HepG2 (cell line): ENCODE results near the gene MTA3. TPM values are rescaled to one million over a fixed set of nuclear protein-coding genes. Genes with fewer than 3 reads are reported as not detected.

Experiments used
- ATM ChIP-seq: fragments of 450-650 bp; IDR thresholded peaks from 2 replicates; pipeline ENCODE4 v1.7.1; 2017; ENCODE audit warnings: mild to moderate bottlenecking, borderline replicate concordance
- CENPX ChIP-seq: sonication (generic); formaldehyde crosslinking; IDR thresholded peaks from 2 replicates; pipeline ENCODE4 v1.9.0; 2021; ENCODE audit warnings: mild to moderate bottlenecking, missing genetic modification reagents, moderate library complexity
- HNF4A ChIP-seq: sonication (generic); formaldehyde crosslinking; IDR thresholded peaks from 2 replicates; pipeline ENCODE4 v1.4.0; 2020; ENCODE audit warnings: missing genetic modification reagents
- HOXA3 ChIP-seq: sonication (generic); formaldehyde crosslinking; IDR thresholded peaks from 2 replicates; pipeline ENCODE4 v1.5.0; 2020; ENCODE audit warnings: missing genetic modification reagents
- MLLT10 ChIP-seq: sonication (generic); formaldehyde crosslinking; IDR thresholded peaks from 2 replicates; pipeline ENCODE4 v1.4.0; 2020; ENCODE audit warnings: missing genetic modification reagents
- NAIF1 ChIP-seq: sonication (generic); formaldehyde crosslinking; IDR thresholded peaks from 2 replicates; pipeline ENCODE4 v1.5.0; 2020; ENCODE audit warnings: mild to moderate bottlenecking, missing genetic modification reagents, borderline replicate concordance
- PRMT3 ChIP-seq: sonication (generic); formaldehyde crosslinking; IDR thresholded peaks from 2 replicates; pipeline ENCODE4 v1.8.1; 2022; ENCODE audit warnings: low read depth, mild to moderate bottlenecking, moderate library complexity, missing genetic modification reagents, borderline replicate concordance
- SP4 ChIP-seq: sonication (generic); formaldehyde crosslinking; IDR thresholded peaks from 2 replicates; pipeline ENCODE4 v1.8.1; 2023; ENCODE audit warnings: mild to moderate bottlenecking, missing genetic modification reagents
- U2AF1 ChIP-seq: fragments of 200-400 bp; formaldehyde crosslinking; optimal IDR thresholded peaks from 2 replicates; pipeline ENCODE3; 2017; ENCODE audit warnings: mild to moderate bottlenecking, low read depth, low read length
- ZBTB7B ChIP-seq: sonication (generic); formaldehyde crosslinking; IDR thresholded peaks from 2 replicates; pipeline ENCODE4 v1.4.0; 2020; ENCODE audit warnings: missing genetic modification reagents
- ZC3H4 ChIP-seq: sonication (generic); formaldehyde crosslinking; IDR thresholded peaks from 2 replicates; pipeline ENCODE4 v1.4.0; 2020; ENCODE audit warnings: missing genetic modification reagents, borderline replicate concordance
- ZEB1 ChIP-seq: IDR thresholded peaks from 2 replicates; pipeline ENCODE4 v1.6.1; 2012; ENCODE audit warnings: mild to moderate bottlenecking, low read depth, inconsistent platforms; ENCODE audit not compliant: insufficient replicate concordance
- ZNF616 ChIP-seq: sonication (generic); formaldehyde crosslinking; IDR thresholded peaks from 2 replicates; pipeline ENCODE4 v1.5.0; 2020; ENCODE audit warnings: low read depth, mild to moderate bottlenecking, missing genetic modification reagents
- ZNF720 ChIP-seq: sonication (generic); formaldehyde crosslinking; IDR thresholded peaks from 2 replicates; pipeline ENCODE4 v1.4.0; 2020; ENCODE audit warnings: missing genetic modification reagents
- ZNF775 ChIP-seq: sonication (generic); formaldehyde crosslinking; IDR thresholded peaks from 2 replicates; pipeline ENCODE4 v1.4.0; 2020; ENCODE audit warnings: missing genetic modification reagents, mild to moderate bottlenecking, moderate library complexity, borderline replicate concordance
- polyA plus RNA-seq, 8 experiments: library from polyadenylated mRNA; depleted of rRNA in 3 of 8; stranded (reverse) in 7 of 8; unstranded in 1 of 8; fragments of >200 nt; fragmentation: Illumina TruSeq in 4 of 8; extraction: Trizol in 4 of 8; gene quantifications; 2 replicates each; pipeline versions ENCODE4 v1.2.1 to v1.2.3, GENCODE V29; 2011 to 2016; ENCODE audit warnings: low read depth in 4 of 8, missing spikeins in 1 of 8, mixed read lengths in 1 of 8; ENCODE audit not compliant: insufficient read depth in 1 of 8
- total RNA-seq, 5 experiments: library from RNA; depleted of rRNA; stranded (reverse); fragments of >200 nt; fragmentation: Illumina TruSeq; extraction: Trizol; gene quantifications; 2 replicates each; pipeline ENCODE4 v1.2.3, GENCODE V29; 2016; ENCODE audit warnings: low read depth in 1 of 5
- TF ChIP-seq, protein P1 (sequence below): sonication (generic); formaldehyde crosslinking; IDR thresholded peaks from 2 replicates; pipeline ENCODE4 v1.5.0; 2020; ENCODE audit warnings: missing genetic modification reagents, mild to moderate bottlenecking, borderline replicate concordance
- TF ChIP-seq, protein P2 (sequence below): sonication (generic); formaldehyde crosslinking; conservative IDR thresholded peaks from 2 replicates; pipeline ENCODE4 v1.4.0; 2020; ENCODE audit warnings: missing genetic modification reagents
- TF ChIP-seq, protein P3 (sequence below): sonication (generic); formaldehyde crosslinking; IDR thresholded peaks from 2 replicates; pipeline ENCODE4 v1.4.0; 2020; ENCODE audit warnings: missing genetic modification reagents
- TF ChIP-seq, protein P4 (sequence below): sonication (generic); formaldehyde crosslinking; IDR thresholded peaks from 2 replicates; pipeline ENCODE4 v1.4.0; 2020; ENCODE audit warnings: missing genetic modification reagents
- TF ChIP-seq, protein P5 (sequence below): sonication (generic); formaldehyde crosslinking; IDR thresholded peaks from 2 replicates; pipeline ENCODE4 v1.5.1; 2020; ENCODE audit warnings: mild to moderate bottlenecking, moderate library complexity, missing genetic modification reagents
- TF ChIP-seq, protein P6 (sequence below): IDR thresholded peaks from 2 replicates; pipeline ENCODE4 v1.6.1; 2016; ENCODE audit warnings: mild to moderate bottlenecking, missing biosample characterization, missing genetic modification reagents

MTA3 gene
- total and polyA plus RNA-seq, 2 of the 13 experiments (the other 11 are each of a cell fraction or from before 2014, with no cell fraction given) = 48.8 to 77.8 TPM

DNA sequence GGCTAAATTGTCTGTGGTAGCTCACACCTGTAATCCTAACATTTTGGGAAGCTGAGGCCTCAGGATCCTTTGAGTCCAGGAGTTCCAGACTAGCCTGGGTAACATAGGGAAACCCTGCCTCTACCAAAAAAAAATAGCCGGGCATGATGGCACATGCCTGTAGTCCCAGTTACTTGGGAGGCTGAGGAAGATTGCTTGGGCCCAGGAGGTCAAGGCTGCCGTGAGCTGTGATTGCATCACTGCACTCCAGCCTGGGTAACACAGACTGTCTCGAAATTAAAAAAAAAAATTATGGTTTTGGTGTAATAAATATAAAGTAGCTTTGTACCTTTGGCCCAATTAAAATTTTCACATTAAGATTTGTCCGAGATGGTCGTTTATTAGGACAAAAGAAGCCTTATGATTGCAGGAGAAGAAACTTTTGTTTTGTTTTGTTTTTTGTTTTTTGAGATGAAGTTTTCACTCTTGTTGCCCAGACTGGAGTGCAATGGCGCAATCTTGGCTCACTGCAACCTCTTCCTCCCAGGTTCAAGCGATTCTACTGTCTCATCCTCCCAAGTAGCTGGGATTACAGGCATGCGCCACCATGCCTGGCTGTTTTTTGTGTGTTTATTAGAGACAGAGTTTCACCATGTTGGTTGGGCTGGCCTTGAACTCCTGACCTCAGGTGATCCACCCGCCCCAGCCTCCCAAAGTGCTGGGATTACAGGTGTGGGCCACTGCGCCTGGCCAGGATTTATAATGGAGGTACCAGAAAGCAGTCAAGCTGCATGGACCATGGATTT, 4.1 kb downstream of the MTA3 start (continued):
- TF ChIP-seq ZNF775 (no peak), CENPX (CRISPR knock-in tag) (no peak), ZNF720 (CRISPR knock-in tag) (no peak), ZBTB7B (CRISPR knock-in tag) (no peak), MLLT10 (CRISPR knock-in tag) (no peak), HOXA3 (CRISPR knock-in tag) (peak; percentile 53; the same call in 1 of the 2 replicates), ATM (no peak), SP4 (CRISPR knock-in tag) (no peak; the same call in 1 of the 2 replicates), ZNF616 (CRISPR knock-in tag) (no peak), HNF4A (CRISPR knock-in tag) (no peak), U2AF1 (no peak), ZEB1 (no peak), PRMT3 (CRISPR knock-in tag) (no peak), NAIF1 (CRISPR knock-in tag) (no peak), ZC3H4 (CRISPR knock-in tag) (no peak)
- TF ChIP-seq, protein P1, sequence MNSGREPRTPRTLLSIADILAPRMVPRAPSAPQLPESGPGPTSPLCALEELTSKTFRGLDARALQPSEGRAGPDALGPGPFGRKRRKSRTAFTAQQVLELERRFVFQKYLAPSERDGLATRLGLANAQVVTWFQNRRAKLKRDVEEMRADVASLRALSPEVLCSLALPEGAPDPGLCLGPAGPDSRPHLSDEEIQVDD = no peak
- TF ChIP-seq, protein P2, sequence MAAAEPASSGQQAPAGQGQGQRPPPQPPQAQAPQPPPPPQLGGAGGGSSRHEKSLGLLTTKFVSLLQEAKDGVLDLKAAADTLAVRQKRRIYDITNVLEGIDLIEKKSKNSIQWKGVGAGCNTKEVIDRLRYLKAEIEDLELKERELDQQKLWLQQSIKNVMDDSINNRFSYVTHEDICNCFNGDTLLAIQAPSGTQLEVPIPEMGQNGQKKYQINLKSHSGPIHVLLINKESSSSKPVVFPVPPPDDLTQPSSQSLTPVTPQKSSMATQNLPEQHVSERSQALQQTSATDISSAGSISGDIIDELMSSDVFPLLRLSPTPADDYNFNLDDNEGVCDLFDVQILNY (CRISPR knock-in tag) = no peak
- TF ChIP-seq, protein P3, sequence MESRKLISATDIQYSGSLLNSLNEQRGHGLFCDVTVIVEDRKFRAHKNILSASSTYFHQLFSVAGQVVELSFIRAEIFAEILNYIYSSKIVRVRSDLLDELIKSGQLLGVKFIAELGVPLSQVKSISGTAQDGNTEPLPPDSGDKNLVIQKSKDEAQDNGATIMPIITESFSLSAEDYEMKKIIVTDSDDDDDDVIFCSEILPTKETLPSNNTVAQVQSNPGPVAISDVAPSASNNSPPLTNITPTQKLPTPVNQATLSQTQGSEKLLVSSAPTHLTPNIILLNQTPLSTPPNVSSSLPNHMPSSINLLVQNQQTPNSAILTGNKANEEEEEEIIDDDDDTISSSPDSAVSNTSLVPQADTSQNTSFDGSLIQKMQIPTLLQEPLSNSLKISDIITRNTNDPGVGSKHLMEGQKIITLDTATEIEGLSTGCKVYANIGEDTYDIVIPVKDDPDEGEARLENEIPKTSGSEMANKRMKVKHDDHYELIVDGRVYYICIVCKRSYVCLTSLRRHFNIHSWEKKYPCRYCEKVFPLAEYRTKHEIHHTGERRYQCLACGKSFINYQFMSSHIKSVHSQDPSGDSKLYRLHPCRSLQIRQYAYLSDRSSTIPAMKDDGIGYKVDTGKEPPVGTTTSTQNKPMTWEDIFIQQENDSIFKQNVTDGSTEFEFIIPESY (CRISPR knock-in tag) = peak; percentile 70
- TF ChIP-seq, protein P4, sequence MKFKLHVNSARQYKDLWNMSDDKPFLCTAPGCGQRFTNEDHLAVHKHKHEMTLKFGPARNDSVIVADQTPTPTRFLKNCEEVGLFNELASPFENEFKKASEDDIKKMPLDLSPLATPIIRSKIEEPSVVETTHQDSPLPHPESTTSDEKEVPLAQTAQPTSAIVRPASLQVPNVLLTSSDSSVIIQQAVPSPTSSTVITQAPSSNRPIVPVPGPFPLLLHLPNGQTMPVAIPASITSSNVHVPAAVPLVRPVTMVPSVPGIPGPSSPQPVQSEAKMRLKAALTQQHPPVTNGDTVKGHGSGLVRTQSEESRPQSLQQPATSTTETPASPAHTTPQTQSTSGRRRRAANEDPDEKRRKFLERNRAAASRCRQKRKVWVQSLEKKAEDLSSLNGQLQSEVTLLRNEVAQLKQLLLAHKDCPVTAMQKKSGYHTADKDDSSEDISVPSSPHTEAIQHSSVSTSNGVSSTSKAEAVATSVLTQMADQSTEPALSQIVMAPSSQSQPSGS = no peak
- TF ChIP-seq, protein P5, sequence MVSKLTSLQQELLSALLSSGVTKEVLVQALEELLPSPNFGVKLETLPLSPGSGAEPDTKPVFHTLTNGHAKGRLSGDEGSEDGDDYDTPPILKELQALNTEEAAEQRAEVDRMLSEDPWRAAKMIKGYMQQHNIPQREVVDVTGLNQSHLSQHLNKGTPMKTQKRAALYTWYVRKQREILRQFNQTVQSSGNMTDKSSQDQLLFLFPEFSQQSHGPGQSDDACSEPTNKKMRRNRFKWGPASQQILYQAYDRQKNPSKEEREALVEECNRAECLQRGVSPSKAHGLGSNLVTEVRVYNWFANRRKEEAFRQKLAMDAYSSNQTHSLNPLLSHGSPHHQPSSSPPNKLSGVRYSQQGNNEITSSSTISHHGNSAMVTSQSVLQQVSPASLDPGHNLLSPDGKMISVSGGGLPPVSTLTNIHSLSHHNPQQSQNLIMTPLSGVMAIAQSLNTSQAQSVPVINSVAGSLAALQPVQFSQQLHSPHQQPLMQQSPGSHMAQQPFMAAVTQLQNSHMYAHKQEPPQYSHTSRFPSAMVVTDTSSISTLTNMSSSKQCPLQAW (CRISPR knock-in tag) = 0 out of 2 replicates have a peak, but pooled peaks have one; percentile 1
- TF ChIP-seq, protein P6, sequence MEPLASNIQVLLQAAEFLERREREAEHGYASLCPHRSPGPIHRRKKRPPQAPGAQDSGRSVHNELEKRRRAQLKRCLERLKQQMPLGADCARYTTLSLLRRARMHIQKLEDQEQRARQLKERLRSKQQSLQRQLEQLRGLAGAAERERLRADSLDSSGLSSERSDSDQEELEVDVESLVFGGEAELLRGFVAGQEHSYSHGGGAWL (CRISPR knock-in tag) = no peak
